NCI-H1694 treated with DMSO at 0.1 percent for 48 hours (cell line): ENCODE data around the gene PRDM1.

Experiments
- DNase-seq: peaks from one replicate; lab custom pipeline; 2025; lab: John Stamatoyannopoulos, UW

The PRDM1 gene

DNA sequence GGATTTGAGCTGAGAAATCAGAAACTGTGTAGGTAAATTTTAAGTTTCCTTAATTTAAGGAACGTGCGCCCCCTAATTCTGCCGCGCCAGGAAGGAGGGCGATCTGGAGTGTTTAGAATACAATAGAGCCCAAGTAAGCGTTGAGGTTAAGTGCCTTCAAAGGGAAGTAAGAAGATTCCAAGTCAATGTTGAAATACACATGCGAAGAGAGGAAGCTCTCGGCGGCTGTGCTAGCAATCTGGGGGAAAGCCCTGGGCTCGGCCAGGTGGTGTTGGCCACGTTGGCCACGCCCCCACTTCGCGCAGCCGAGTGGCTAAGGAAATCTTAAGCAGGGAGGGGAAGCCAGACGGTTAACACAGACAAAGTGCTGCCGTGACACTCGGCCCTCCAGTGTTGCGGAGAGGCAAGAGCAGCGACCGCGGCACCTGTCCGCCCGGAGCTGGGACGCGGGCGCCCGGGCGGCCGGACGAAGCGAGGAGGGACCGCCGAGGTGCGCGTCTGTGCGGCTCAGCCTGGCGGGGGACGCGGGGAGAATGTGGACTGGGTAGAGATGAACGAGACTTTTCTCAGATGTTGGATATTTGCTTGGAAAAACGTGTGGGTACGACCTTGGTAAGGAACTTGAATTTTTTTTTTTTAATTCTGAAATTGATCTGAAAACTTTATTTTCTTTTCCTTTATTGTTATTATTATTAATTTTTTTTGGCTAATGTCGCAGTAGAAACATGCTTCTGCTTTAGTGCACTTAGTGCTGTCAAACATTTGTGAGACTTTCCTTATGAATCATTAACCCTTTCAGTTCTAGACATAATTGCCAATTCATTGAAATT lies at the start of gene PRDM1:
TSS of gene PRDM1 (plus strand) at position 353 of the 830 bp plus-strand sequence. CDS start at position 571, 218 bp downstream.
- peak; percentile 12 for DNase-seq

GRCh38 chr6:106037060-106037459 lies 49.1 kb upstream of the PRDM1 start:
- no peak for DNase-seq

GRCh38 chr6:106039897-106040592 lies 46.1 kb upstream of the PRDM1 start:
- DNase-seq: no peak

DNA sequence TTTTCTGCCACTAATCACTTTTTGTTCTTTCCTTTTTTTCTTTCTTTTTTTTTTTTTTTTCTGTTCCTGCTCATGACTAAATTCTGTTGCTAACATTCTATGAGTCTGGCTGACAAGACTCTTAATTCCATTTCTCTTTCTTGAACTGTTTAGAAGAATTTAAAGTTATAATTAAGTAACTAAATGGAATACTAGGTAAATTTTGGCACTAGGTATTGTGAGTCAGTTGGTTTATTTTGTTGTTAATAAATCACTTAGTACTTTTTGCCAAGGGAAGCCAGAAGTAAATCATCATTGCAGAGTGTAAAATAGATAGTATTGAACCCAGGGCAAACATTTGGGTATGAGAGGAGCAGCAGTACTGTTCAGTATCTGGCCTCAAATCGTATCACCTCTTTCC lies 42.0 kb upstream of the PRDM1 start:
- no peak for DNase-seq

DNA sequence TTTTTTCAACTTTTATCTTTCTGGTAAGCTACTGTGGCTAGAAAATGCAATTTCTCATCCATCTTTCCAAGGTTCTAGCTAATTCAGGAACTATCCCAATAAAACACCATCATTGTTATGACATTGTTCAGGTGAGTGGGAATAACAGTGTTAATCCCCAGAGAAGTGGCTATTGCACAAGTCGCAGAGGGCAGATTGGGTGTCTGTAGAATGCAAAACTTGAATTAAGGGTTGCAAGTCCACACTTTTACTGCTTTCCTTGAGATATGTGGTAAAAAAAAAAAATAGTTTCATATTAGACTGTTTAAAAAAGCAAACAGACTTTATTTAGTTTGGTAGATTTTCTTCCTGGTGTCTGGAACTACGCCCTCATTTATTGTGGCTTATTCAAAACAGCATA lies 41.1 kb upstream of the PRDM1 start:
- DNase-seq: no peak

- no peak for DNase-seq
These were observed 39.9 kb upstream of the PRDM1 start for GRCh38 chr6:106046116-106046853.

- no peak for DNase-seq
These were observed 39.3 kb upstream of the PRDM1 start for GRCh38 chr6:106046854-106047200.

- DNase-seq: no peak
These were observed 37.8 kb upstream of the PRDM1 start for GRCh38 chr6:106048336-106048735.

- DNase-seq: no peak
These were observed 35.6 kb upstream of the PRDM1 start for GRCh38 chr6:106050538-106050937.

DNA sequence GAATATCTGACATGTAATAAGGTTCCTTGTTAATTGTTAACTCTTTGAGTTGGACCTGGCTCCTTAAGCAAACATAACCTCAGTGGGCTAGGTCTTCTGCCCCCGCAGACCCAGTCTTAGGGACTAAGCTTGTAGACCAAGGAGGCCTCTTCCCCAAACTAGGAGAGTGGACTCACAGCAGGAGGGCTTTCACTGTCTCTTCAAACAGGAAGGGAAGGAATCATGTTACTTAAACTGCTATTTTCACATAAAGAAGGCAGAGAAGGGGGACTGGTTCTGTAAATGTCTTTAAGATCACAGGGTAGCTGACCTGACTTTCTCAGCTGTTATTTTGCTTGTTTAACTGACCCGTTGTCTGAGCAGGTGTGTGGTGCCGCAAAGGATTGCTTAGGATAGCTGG lies 34.9 kb upstream of the PRDM1 start:
- DNase-seq: no peak

DNA sequence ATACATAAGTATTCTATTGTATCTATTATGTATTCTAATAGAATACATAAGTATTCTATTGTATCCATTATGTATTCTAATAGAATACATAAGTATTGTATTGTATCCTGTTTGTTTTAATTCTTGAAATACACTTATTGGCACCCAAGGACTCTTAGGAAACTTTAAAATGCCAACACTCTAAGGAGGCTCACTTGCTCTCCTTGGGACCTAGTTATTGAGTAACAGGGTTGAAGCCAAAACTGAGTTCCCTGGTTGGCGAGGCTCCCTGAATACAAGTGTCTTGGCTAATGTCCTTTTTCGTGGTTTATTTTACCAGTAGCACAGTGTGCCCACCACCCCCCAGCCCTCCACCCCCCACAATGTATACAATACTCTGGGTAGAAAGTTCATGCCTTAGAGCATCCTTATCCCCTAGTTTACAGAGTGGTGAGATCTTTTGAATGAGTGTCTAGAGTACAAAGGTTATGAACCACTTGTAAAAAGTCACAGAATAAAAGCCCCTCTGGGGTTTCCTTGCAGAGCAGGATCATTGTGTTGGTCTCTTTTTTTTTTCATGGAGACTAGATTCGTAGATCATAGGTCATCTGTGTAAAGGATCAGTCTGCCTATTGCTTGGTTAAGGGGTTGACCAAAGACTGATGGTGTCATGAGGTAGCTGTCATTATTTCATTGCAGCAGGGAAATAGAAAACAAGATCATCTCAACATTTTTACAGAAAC lies 32.5 kb upstream of the PRDM1 start:
- DNase-seq: no peak

GRCh38 chr6:106055489-106055888 lies 30.6 kb upstream of the PRDM1 start:
- DNase-seq: no peak

DNA sequence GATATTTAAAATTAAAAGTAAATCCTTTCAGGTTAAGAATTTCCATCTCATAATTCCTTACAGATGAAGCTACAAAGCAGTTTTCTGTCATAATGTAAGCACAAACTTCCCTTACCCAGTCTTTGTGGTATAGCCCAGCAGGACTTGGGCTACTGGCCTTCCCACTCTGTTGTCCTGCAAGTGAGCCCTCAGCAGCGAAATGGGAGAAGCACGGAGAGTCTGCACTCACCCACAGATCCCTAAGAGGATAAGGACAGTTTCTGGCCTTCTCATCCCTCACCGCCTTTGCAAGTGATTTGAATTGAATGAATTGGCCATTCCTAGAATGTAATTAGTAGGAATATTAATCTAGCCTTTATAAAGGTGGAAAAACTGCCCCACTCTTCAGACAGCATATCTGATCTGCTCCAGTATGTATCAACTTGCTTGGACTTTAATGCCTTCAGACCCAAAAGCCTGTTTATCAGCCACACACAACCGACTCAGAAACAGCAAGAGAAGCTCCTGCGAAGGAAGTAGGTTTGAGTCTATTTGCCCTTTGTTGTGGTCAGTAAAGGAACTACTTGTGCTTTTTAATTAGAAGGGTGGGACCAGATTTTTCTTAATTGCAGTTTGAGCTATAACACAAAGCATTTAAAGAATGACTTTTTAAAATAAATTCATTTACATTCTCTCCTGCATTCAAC lies 29.9 kb upstream of the PRDM1 start:
- no peak for DNase-seq

- no peak for DNase-seq
These were observed 29.3 kb upstream of the PRDM1 start for GRCh38 chr6:106056746-106057390.

DNA sequence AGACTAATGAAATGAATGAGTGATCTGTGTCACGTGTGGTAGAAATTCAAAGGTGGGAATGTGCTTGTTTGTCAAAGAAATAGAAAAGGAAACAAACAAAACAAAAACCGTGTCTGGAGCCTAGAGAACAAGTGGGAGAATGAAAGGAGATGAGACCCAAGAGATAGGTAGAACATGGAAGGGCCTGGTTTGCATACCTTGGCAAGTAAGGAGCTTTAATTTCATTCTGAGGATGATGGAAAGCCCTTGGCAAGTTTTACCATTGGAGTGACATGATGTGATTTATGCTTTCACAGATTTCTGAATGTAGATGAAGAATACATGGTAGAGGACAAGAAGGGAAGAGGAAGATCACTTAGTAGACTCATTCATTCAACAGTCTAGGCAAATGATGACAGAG lies 26.8 kb upstream of the PRDM1 start:
- DNase-seq: no peak

DNA sequence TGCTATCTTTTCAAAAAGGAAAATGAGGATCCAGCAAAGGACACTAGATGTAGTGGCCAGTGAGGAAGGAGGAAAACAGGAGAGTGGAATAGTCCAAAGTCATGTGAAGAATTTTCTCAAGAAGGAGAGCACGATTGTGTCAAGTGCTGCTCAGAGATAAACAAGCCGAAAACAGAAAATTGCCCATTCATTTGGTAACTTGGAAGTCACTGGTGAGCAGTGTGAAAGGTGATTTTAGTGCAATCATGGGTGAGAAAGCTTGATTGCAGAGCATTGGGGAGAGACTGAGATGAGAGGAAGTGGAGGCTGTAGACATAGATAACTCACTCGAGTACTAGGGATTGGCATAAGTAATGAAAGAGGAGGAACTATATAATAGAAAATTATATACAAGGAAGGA lies 26.0 kb upstream of the PRDM1 start:
- DNase-seq: no peak

GRCh38 chr6:106063448-106063850 lies 22.7 kb upstream of the PRDM1 start:
- no peak for DNase-seq

- no peak for DNase-seq
These were observed 22.0 kb upstream of the PRDM1 start for GRCh38 chr6:106064142-106064541.

GRCh38 chr6:106064756-106065155 lies 21.4 kb upstream of the PRDM1 start:
- DNase-seq: no peak

- no peak for DNase-seq
These were observed 19.1 kb upstream of the PRDM1 start for GRCh38 chr6:106066989-106067388.

DNA sequence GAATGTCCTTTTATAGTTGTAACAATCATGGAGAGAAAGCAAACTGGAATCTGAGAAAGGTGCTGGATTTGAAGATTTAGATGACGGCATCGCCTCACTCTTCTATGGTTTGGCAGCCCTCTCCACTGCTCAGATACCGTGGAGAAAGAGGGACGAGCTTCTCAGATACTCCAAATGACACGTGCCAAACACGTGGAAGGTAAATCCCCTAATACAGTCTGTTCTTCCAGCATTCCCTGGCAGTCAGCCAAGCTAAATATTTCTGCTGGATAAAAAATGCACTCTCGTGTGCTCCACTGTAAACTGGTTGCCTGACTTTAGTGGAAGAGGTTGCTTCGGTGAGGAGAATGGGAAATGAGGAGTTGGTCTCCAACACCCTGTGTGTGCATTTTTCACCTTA lies 16.7 kb upstream of the PRDM1 start:
- DNase-seq: peak; percentile 82
